ENCODE results near the gene LDLR.

LDLR gene

DNA sequence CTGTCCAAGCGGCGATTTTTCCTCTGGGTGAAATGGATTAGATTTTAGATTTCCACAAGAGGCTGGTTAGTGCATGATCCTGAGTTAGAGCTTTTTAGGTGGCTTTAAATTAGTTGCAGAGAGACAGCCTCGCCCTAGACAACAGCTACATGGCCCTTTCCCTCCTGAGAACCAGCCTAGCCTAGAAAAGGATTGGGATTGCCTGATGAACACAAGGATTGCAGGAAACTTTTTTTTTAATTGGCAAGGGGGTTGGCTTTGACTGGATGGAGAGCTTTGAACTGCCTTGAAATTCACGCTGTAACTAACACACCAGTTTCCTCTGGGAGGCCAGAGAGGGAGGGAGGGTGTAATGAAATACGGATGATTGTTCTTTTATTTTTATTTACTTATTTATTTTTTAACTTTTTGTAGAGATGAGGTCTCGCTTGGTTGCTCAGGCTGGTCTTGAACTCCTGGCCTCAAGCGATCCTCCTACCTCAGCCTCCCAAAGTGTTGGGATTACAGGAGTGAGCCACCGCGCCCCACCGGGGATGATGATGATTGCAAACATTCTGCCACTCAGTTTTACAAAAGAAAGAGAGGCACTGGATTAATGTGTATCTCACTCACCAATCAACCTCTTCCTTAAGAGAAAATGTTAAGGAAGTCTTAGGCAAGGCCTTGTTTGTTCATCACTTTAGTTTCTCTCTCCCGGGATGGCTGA is 1.9 kb downstream of the LDLR start:
- no peak for DNase-seq
- H3K27me3 ChIP-seq (ENCODE audit: insufficient read depth, low read depth, severe bottlenecking), result no peaks in the 10 kb centered on the region
- H3K36me3 ChIP-seq, result peaks cover 59% of the 10 kb centered on the region
- no peaks in the 10 kb centered on the region for H3K9me3 ChIP-seq (ENCODE audit: severe bottlenecking)
- H3K4me3 ChIP-seq (ENCODE audit: low read depth, low read length), result peak overlapping the region; percentile 79
- H3K27ac ChIP-seq, result peak overlapping the region; percentile 87
- TF ChIP-seq, protein P1, sequence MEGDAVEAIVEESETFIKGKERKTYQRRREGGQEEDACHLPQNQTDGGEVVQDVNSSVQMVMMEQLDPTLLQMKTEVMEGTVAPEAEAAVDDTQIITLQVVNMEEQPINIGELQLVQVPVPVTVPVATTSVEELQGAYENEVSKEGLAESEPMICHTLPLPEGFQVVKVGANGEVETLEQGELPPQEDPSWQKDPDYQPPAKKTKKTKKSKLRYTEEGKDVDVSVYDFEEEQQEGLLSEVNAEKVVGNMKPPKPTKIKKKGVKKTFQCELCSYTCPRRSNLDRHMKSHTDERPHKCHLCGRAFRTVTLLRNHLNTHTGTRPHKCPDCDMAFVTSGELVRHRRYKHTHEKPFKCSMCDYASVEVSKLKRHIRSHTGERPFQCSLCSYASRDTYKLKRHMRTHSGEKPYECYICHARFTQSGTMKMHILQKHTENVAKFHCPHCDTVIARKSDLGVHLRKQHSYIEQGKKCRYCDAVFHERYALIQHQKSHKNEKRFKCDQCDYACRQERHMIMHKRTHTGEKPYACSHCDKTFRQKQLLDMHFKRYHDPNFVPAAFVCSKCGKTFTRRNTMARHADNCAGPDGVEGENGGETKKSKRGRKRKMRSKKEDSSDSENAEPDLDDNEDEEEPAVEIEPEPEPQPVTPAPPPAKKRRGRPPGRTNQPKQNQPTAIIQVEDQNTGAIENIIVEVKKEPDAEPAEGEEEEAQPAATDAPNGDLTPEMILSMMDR (IDR thresholded peaks at IDR 0.05; ENCODE audit: low read depth, low read length), result no peak

DNA sequence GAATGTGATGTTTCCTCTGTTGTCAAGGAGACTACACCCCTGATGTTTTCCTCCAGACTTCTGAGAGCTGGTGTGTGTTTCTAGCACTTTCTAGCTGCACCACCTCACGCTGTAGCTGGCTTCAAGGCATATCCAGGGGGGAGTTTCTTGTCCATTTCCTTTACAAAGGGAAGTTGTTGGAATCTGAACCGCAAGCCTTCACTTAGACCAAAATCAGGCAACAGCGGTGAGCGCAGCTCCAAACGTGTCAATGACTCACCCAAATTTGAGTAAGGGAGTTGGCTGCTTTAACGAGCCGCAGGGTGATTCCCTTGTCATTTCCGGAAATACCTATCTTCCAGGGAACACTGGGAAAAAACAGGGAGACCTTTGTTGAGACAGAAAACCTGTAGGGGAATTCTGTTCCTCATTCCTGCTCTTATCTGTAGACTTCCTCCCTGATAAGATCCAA is 2.5 kb downstream of the LDLR start:
- TF ChIP-seq, protein P1 (IDR thresholded peaks at IDR 0.05; ENCODE audit: low read depth, low read length), result no peak
- no peak for DNase-seq
- Histone ChIP-seq H3K27me3 (ENCODE audit: insufficient read depth, low read depth, severe bottlenecking) (no peaks in the 10 kb centered on the region), H3K36me3 (peaks cover 65% of the 10 kb centered on the region), H3K4me3 (ENCODE audit: low read depth, low read length) (no peak overlapping the region), H3K9me3 (ENCODE audit: severe bottlenecking) (no peaks in the 10 kb centered on the region), H3K27ac (no peak overlapping the region; the same call in 1 of the 2 replicates)

DNA sequence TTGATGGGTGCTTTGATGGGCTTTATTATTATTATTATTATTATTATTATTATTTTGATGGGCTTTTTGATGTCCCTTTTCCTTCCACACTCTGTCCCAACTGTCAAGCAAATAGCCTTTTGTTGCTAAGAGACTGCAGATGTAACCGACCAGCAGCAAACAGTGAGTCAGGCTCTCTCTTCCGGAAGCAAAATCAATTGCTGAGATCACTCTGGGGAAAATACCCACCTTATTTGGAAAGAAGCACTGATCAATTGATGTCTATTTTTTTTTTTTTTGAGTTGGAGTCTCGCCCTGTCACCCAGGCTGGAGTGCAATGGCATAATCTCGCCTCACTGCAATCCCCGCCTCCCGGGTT is 2.9 kb downstream of the LDLR start:
- no peak overlapping the region for H3K4me3 ChIP-seq (ENCODE audit: low read depth, low read length)
- no peak for DNase-seq

DNA sequence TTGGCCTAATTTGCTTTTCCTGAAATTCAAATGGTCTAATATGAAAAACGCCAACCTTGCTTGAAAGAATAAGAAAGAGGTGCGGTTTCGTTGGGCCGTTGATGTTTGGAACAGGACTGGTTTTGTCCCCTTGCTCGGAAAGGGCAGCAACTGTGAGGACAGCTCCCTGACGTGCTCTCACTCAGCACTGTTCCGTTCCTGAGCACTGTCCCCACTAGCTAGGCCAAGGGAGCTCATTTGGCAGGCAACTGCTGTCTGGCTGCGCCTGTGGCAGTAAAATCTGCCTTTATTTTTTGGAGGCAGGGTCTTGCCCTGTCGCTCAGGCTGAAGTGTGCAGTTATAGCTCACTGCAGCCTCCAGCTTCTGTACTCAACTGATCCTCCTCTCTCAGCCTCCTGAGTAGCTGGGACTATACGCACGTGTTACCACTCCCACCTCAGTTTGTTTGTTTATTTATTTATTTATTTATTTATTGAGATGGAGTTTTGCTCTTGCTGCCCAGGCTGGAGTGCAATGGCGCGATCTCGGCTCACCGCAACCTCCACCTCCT is 4.5 kb downstream of the LDLR start:
- Histone ChIP-seq H3K27ac (no peak overlapping the region), H3K36me3 (peaks cover 81% of the 10 kb centered on the region)

More for the DNA sequence above, 2.9 kb downstream of the LDLR start:
- H3K27me3 ChIP-seq (ENCODE audit: insufficient read depth, low read depth, severe bottlenecking), result no peaks in the 10 kb centered on the region
- TF ChIP-seq, protein P1 (IDR thresholded peaks at IDR 0.05; ENCODE audit: low read depth, low read length), result no peak
- no peak overlapping the region for H3K27ac ChIP-seq
- no peaks in the 10 kb centered on the region for H3K9me3 ChIP-seq (ENCODE audit: severe bottlenecking)
- peaks cover 69% of the 10 kb centered on the region for H3K36me3 ChIP-seq

DNA sequence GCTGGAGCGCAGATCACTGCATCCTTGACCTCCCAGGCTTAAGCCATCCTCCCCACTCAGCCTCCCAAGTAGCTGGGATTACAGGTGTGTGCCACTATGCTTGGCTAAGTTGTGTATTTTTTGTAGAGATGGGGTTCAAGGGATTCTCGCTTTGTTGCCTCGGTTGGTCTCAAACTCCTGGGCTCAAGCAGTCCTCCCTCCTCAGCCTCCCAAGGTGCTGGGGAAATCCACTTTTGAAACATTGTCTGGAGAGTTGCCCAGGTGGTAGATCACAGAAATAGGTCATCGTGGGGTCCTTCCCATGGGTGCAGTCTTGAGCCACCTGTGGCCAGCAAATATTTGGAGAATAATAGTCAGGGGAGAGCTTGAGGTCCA is 5.2 kb downstream of the LDLR start:
- DNase-seq, result no peak
- H3K9me3 ChIP-seq (ENCODE audit: severe bottlenecking), result no peaks in the 10 kb centered on the region
- H3K4me3 ChIP-seq (ENCODE audit: low read depth, low read length), result no peak overlapping the region
- H3K27ac ChIP-seq, result no peak overlapping the region
- H3K27me3 ChIP-seq (ENCODE audit: insufficient read depth, low read depth, severe bottlenecking), result no peaks in the 10 kb centered on the region
- TF ChIP-seq, protein P1 (IDR thresholded peaks at IDR 0.05; ENCODE audit: low read depth, low read length), result no peak
- peaks cover 85% of the 10 kb centered on the region for H3K36me3 ChIP-seq

More for the DNA sequence above, 4.5 kb downstream of the LDLR start:
- H3K9me3 ChIP-seq (ENCODE audit: severe bottlenecking), result no peaks in the 10 kb centered on the region
- H3K4me3 ChIP-seq (ENCODE audit: low read depth, low read length), result no peak overlapping the region
- no peak for DNase-seq
- no peaks in the 10 kb centered on the region for H3K27me3 ChIP-seq (ENCODE audit: insufficient read depth, low read depth, severe bottlenecking)
- TF ChIP-seq, protein P1 (IDR thresholded peaks at IDR 0.05; ENCODE audit: low read depth, low read length), result no peak
